ENCODE results near the gene RUBCN.
"Not testable (repeated sequence)": the region's sequence is repeated elsewhere in the genome, so short reads cannot be mapped to it uniquely, and the experiment has no call there.

GRCh38 chr3:197657541-197658292 lies 79.0 kb downstream of the RUBCN start:
- TF ChIP-seq, protein P1, sequence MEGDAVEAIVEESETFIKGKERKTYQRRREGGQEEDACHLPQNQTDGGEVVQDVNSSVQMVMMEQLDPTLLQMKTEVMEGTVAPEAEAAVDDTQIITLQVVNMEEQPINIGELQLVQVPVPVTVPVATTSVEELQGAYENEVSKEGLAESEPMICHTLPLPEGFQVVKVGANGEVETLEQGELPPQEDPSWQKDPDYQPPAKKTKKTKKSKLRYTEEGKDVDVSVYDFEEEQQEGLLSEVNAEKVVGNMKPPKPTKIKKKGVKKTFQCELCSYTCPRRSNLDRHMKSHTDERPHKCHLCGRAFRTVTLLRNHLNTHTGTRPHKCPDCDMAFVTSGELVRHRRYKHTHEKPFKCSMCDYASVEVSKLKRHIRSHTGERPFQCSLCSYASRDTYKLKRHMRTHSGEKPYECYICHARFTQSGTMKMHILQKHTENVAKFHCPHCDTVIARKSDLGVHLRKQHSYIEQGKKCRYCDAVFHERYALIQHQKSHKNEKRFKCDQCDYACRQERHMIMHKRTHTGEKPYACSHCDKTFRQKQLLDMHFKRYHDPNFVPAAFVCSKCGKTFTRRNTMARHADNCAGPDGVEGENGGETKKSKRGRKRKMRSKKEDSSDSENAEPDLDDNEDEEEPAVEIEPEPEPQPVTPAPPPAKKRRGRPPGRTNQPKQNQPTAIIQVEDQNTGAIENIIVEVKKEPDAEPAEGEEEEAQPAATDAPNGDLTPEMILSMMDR (IDR thresholded peaks at IDR 0.05), result not testable (repeated sequence)
- not testable (repeated sequence) for TF ChIP-seq EZH2 (IDR thresholded peaks at IDR 0.05; ENCODE audit: borderline replicate concordance, insufficient read depth, low read depth, low read length, poor library complexity, severe bottlenecking)
